HL-60/S4 treated with phorbol 12-myristate 13-acetate at 8.2 ng/mL for 4 days and 3 days (cell line): Measurements from ENCODE around the gene THEMIS.
"Not testable (repeated sequence)": the region's sequence is repeated elsewhere in the genome, so short reads cannot be mapped to it uniquely, and the experiment has no call there.

ENCODE experiments used
- in situ Hi-C: fragments of 300-500 bp; cut with MboI; formaldehyde crosslinking; loops from 2 replicates; pipeline ENCODE4 v1.15.0; 2022; ENCODE audit warnings: low sequenced_read_pairs

Gene THEMIS

GRCh38 chr6:127732927-127733326 lies 167.9 kb downstream of the THEMIS start:
- in situ Hi-C loops = no loop called here

- in situ Hi-C loops = no loop called here
These were observed 173.5 kb downstream of the THEMIS start for GRCh38 chr6:127727260-127727953.

- in situ Hi-C loops = no loop called here
These were observed 175.0 kb downstream of the THEMIS start for GRCh38 chr6:127725821-127726220.

GRCh38 chr6:127718694-127719093 lies 182.2 kb downstream of the THEMIS start:
- in situ Hi-C loops = no loop called here

GRCh38 chr6:127717384-127717783 lies 183.5 kb downstream of the THEMIS start:
- in situ Hi-C loops = no loop called here

- in situ Hi-C loops = no loop called here
These were observed 184.4 kb downstream of the THEMIS start for GRCh38 chr6:127716465-127716864.

- in situ Hi-C loops = no loop called here
These were observed 190.2 kb downstream of the THEMIS start for GRCh38 chr6:127710668-127711067.

GRCh38 chr6:127706216-127706615 lies 194.6 kb downstream of the THEMIS start:
- in situ Hi-C loops = no loop called here

- in situ Hi-C loops = no loop called here
These were observed 205.8 kb downstream of the THEMIS start for GRCh38 chr6:127695108-127695507.

- in situ Hi-C loops = no loop called here
These were observed 209.7 kb downstream of the THEMIS start for GRCh38 chr6:127691146-127691545.

GRCh38 chr6:127690588-127690987 lies 210.3 kb downstream of the THEMIS start:
- in situ Hi-C loops = no loop called here

GRCh38 chr6:127690092-127690491 lies 210.8 kb downstream of the THEMIS start:
- in situ Hi-C loops = no loop called here

GRCh38 chr6:127687490-127687889 lies 213.4 kb downstream of the THEMIS start:
- in situ Hi-C loops = not testable (repeated sequence)

GRCh38 chr6:127686084-127686483 lies 214.8 kb downstream of the THEMIS start:
- in situ Hi-C loops = no loop called here

GRCh38 chr6:127684501-127684900 lies 216.4 kb downstream of the THEMIS start:
- in situ Hi-C loops = no loop called here
